Activated naive CD8-positive, alpha-beta T cell treated with anti-CD3 and anti-CD28 coated beads for 36 hours (primary cell): ENCODE results near the gene ABCC1. TPM values are rescaled to one million over a fixed set of nuclear protein-coding genes. Genes with fewer than 3 reads are reported as not detected.
"Not testable (repeated sequence)": the region's sequence is repeated elsewhere in the genome, so short reads cannot be mapped to it uniquely, and the experiment has no call there.

Source experiments
- DNase-seq: peaks from one replicate; pipeline ENCODE4 v3.0.0; 2021
- H3K27ac Mint-ChIP-seq: one replicate; pipeline ENCODE4 v1.8.0; 2022; ENCODE audit warnings: mild to moderate bottlenecking, moderate library complexity, mixed read lengths
- H3K27me3 Mint-ChIP-seq: one replicate; pipeline ENCODE4 v1.8.0; 2022; ENCODE audit warnings: mild to moderate bottlenecking, mixed read lengths
- H3K36me3 Mint-ChIP-seq: one replicate; pipeline ENCODE4 v1.8.0; 2021; ENCODE audit warnings: mild to moderate bottlenecking, mixed read lengths
- H3K4me1 Mint-ChIP-seq: one replicate; pipeline ENCODE4 v1.8.0; 2021; ENCODE audit warnings: mixed read lengths
- H3K4me3 Mint-ChIP-seq: one replicate; pipeline ENCODE4 v1.8.0; 2022; ENCODE audit warnings: mild to moderate bottlenecking, moderate library complexity, mixed read lengths
- H3K9me3 Mint-ChIP-seq: one replicate; pipeline ENCODE4 v1.8.0; 2022; ENCODE audit warnings: mixed read lengths
- total RNA-seq, 2 experiments: library from RNA; stranded (reverse); gene quantifications; one replicate each; pipeline ENCODE4 v1.2.3, GENCODE V29; 2021

The ABCC1 gene
- total RNA-seq, 2 experiments from 2014 or later, result 57.0 to 61.9 TPM

GRCh38 chr16:15970743-15971439, 21.5 kb downstream of the ABCC1 start:
- no peak overlapping the region for H3K27ac Mint-ChIP-seq
- H3K27me3 Mint-ChIP-seq, result no peaks in the 10 kb centered on the region
- H3K4me3 Mint-ChIP-seq, result no peak overlapping the region
- H3K4me1 Mint-ChIP-seq, result peaks cover 35% of the 10 kb centered on the region
- no peak for DNase-seq
- peaks cover 19% of the 10 kb centered on the region for H3K9me3 Mint-ChIP-seq
- peaks cover 66% of the 10 kb centered on the region for H3K36me3 Mint-ChIP-seq

DNA sequence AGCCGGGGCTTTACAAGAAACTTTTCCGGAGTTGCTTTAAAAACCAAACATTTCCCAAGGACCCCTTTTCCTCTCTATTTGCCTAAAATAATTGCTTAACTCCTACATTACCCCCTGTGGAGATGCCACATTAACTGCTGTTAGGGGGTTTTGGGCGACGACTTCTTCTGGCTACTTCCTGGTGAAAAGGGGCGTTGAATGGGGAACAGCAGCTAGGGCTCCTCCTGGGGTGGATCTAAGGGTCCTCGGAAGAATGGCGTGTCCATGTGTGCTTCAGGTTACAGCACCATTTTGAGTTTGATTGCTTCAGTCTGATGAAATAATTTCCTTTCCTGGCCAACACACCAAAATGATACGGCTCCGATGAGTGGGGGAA, 22.0 kb downstream of the ABCC1 start:
- peaks cover 70% of the 10 kb centered on the region for H3K36me3 Mint-ChIP-seq
- no peak for DNase-seq
- no peak overlapping the region for H3K27ac Mint-ChIP-seq
- no peaks in the 10 kb centered on the region for H3K27me3 Mint-ChIP-seq
- peaks cover 39% of the 10 kb centered on the region for H3K4me1 Mint-ChIP-seq
- peaks cover 19% of the 10 kb centered on the region for H3K9me3 Mint-ChIP-seq
- H3K4me3 Mint-ChIP-seq, result no peak overlapping the region

DNA sequence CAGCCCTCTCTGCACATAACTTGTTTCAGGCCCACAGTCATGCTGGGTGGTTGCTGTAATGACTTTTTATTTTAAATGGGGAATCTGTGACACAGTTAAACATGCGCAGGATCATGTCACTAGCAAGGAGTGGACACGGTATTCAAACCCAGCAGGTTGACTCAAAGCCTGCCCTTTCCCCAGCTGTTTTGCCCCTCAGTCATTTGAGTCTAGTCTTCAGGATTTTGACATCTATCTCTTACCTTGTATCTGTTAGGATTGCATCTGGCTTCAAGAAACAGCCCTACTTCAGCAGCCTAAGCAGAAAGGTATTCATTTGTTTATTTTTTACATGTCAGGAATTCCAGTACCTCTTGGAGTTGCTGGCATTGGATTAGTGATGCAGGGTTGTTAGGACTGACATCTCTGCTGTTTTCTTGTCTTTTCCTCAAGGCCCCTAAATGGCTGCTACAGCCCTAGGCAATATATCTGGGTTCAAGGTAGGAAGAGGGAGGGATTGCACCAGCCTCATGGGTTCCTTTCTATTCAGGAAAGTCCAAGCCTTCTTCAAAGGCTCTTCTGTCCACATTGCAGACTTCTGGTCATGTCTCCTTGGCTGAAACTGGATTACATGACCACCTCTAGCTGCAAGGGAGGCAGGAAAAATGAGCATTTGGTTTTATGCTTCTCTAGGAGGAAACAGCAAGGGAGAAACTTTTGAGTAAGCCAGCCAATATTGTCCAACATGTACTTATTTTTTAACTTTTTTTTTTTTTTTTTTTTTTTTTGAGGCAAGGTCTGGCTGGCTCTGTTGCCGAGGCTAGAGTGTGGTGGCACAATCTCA, 22.8 kb downstream of the ABCC1 start:
- H3K27me3 Mint-ChIP-seq, result no peaks in the 10 kb centered on the region
- no peak for DNase-seq
- no peak overlapping the region for H3K4me3 Mint-ChIP-seq
- H3K9me3 Mint-ChIP-seq, result peaks cover 20% of the 10 kb centered on the region
- H3K36me3 Mint-ChIP-seq, result peaks cover 74% of the 10 kb centered on the region
- peaks cover 37% of the 10 kb centered on the region for H3K4me1 Mint-ChIP-seq
- H3K27ac Mint-ChIP-seq, result no peak overlapping the region

- H3K27ac Mint-ChIP-seq, result no peak overlapping the region
- peaks cover 81% of the 10 kb centered on the region for H3K36me3 Mint-ChIP-seq
- DNase-seq, result no peak
- H3K4me3 Mint-ChIP-seq, result no peak overlapping the region
- H3K9me3 Mint-ChIP-seq, result peaks cover 26% of the 10 kb centered on the region
- H3K4me1 Mint-ChIP-seq, result peaks cover 36% of the 10 kb centered on the region
- no peaks in the 10 kb centered on the region for H3K27me3 Mint-ChIP-seq
Measured at GRCh38 chr16:15973421-15973820, 24.0 kb downstream of the ABCC1 start.

- peaks cover 30% of the 10 kb centered on the region for H3K9me3 Mint-ChIP-seq
- DNase-seq, result no peak
- H3K36me3 Mint-ChIP-seq, result peaks cover 82% of the 10 kb centered on the region
- H3K4me1 Mint-ChIP-seq, result peaks cover 36% of the 10 kb centered on the region
- H3K27ac Mint-ChIP-seq, result no peak overlapping the region
- no peaks in the 10 kb centered on the region for H3K27me3 Mint-ChIP-seq
- H3K4me3 Mint-ChIP-seq, result no peak overlapping the region
Measured at GRCh38 chr16:15974057-15974456, 24.6 kb downstream of the ABCC1 start.

DNA sequence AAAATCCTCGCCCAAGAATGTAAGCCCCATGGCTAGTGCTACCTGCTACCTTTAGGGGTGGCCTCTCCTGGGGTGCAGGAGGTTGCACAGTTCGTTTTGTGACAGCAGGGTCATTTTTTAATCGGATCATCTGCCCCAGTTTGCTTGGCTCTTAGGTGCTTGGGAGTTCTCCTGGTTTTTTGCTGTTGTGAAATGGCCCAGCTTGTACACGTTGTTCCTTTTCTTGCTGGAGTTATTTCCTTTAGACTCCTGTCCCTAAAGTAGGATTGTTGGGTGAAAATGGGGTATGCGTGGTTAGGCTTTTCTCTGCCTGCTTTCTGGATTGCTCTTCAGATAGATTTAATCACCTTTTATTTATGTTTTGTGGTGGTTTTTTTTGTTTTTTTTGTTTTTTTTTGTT, 25.8 kb downstream of the ABCC1 start:
- no peak overlapping the region for H3K27ac Mint-ChIP-seq
- H3K27me3 Mint-ChIP-seq, result no peaks in the 10 kb centered on the region
- H3K9me3 Mint-ChIP-seq, result peaks cover 39% of the 10 kb centered on the region
- H3K4me1 Mint-ChIP-seq, result peaks cover 36% of the 10 kb centered on the region
- H3K4me3 Mint-ChIP-seq, result no peak overlapping the region
- DNase-seq, result no peak
- peaks cover 85% of the 10 kb centered on the region for H3K36me3 Mint-ChIP-seq

GRCh38 chr16:15976225-15976812, 26.9 kb downstream of the ABCC1 start:
- Mint-ChIP-seq H3K27ac (no peak overlapping the region), H3K4me1 (peaks cover 32% of the 10 kb centered on the region), H3K27me3 (no peaks in the 10 kb centered on the region), H3K36me3 (peaks cover 86% of the 10 kb centered on the region), H3K9me3 (peaks cover 43% of the 10 kb centered on the region), H3K4me3 (no peak overlapping the region)
- DNase-seq, result no peak

DNA sequence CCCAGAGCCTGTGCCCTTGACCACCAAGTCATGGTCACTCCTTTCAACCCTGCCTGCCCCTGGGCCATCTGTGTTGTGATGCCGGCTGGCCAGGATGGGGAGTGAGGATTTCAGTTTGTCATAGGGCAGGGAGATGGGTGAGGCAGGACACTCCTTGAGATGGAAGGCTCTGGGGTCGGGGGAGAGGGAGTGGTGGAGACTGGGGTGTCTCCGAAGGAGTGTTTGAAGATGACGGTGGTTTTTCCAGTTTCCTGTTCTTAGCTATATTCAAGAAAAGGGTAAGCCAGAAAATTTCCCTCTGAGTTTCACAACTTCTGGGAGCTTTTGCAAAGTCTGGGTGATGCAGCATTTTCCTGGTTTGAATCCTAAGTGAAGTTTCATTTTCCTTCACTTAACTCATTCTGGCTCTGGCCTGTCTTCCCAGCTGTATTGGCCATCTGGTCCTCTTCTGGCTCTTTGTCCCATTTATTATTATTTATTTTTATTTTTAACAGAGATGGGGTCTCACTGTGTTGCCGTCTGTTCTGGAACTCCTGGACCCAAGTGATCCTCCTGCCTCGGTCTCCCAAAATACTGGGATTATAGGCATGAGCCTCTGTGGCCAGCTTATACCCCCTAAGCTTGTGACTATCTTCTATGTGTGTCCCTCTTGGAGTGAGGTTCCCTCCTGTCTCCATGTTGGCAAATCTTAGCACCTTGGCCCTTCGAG, 27.7 kb downstream of the ABCC1 start:
- DNase-seq, result no peak
- Mint-ChIP-seq H3K4me3 (no peak overlapping the region), H3K9me3 (peaks cover 46% of the 10 kb centered on the region), H3K27me3 (no peaks in the 10 kb centered on the region), H3K36me3 (peaks cover 86% of the 10 kb centered on the region), H3K27ac (peak overlapping the region; percentile 43), H3K4me1 (peaks cover 32% of the 10 kb centered on the region)

DNA sequence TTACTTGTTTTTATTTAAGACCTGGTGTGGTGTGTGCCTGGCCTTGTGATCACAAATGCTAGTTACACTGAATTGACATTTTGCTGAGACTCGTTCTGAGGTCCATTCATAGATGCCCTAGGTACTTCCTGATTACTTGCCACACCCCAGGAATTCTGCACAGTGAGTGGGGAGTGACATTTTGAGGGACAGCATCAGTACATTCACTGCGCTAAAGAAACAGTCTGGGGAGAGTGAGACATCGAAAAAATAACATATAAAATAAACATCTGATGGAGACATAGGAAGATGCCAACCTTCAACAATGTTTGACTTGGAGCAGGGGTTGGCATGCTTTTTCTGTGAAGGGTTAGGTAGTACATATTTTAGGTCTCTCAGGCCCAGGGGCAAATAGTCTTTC, 30.4 kb downstream of the ABCC1 start:
- no peak overlapping the region for H3K4me3 Mint-ChIP-seq
- no peaks in the 10 kb centered on the region for H3K27me3 Mint-ChIP-seq
- peaks cover 26% of the 10 kb centered on the region for H3K4me1 Mint-ChIP-seq
- H3K9me3 Mint-ChIP-seq, result peaks cover 41% of the 10 kb centered on the region
- no peak for DNase-seq
- peaks cover 88% of the 10 kb centered on the region for H3K36me3 Mint-ChIP-seq
- no peak overlapping the region for H3K27ac Mint-ChIP-seq

- H3K9me3 Mint-ChIP-seq, result peaks cover 41% of the 10 kb centered on the region
- H3K4me1 Mint-ChIP-seq, result peaks cover 21% of the 10 kb centered on the region
- H3K27ac Mint-ChIP-seq, result peak overlapping the region; percentile 34
- no peaks in the 10 kb centered on the region for H3K27me3 Mint-ChIP-seq
- no peak for DNase-seq
- peaks cover 85% of the 10 kb centered on the region for H3K36me3 Mint-ChIP-seq
- H3K4me3 Mint-ChIP-seq, result no peak overlapping the region
Measured at GRCh38 chr16:15980329-15980728, 30.9 kb downstream of the ABCC1 start.

DNA sequence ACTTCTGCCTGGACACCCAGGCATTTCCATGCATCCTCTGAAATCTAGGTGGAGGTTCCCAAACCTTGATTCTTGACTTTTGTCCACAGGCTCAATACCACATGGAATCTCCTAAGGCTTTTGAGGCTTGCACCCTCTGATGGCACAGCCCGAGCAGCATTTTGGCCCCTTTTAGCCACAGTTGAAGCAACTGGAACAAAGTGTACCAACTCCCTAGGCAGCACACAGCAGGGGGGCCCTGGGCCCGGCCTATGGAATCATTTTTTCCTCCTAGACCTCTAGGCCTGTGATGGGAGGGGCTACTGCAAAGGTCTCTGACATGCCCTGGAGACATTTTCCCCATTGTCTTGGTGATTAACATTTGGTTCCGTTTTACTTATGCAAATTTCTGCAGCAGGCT, 32.0 kb downstream of the ABCC1 start:
- Mint-ChIP-seq H3K36me3 (peaks cover 84% of the 10 kb centered on the region), H3K27ac (no peak overlapping the region)

DNA sequence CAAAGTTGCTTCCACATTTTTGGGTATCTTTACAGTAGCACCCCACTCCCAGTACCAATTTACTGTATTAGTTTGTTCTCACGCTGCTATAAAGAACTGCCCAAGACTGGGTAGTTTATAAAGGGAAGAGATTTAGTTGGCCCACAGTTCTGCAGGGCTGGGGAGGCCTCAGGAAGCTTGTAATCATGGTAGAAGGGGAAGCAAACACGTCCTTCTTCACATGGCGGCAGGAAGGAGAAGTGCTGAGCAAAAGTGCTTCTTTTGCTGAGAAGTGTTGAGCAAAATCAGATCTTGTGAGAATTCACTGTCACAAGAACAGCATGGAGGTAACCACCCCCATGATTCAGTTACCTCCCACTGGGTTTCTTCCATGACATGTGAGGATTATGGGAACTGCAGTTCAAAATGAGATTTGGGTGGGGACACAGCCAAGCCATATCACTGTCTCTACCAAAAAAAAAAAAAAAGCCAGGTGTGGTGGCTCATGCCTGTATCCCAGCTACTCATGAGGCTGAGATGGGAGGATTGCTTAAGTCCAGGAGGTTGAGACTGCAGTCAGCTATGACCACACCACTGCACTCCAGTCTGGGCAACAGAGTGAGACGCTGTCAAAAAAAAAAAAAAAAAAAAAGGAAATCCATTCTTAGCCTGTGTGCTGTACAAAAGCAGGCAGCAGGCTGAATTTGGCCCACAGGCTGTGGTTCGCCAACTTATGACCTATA, 32.9 kb downstream of the ABCC1 start:
- H3K27ac Mint-ChIP-seq, DNase-seq, H3K4me3 Mint-ChIP-seq, H3K4me1 Mint-ChIP-seq, H3K27me3 Mint-ChIP-seq: not testable (repeated sequence)
- peaks cover 40% of the 10 kb centered on the region for H3K9me3 Mint-ChIP-seq
- peaks cover 81% of the 10 kb centered on the region for H3K36me3 Mint-ChIP-seq

More for the DNA sequence above, 32.0 kb downstream of the ABCC1 start:
- DNase-seq, result no peak
- H3K4me1 Mint-ChIP-seq, result peaks cover 12% of the 10 kb centered on the region
- no peaks in the 10 kb centered on the region for H3K27me3 Mint-ChIP-seq
- peaks cover 41% of the 10 kb centered on the region for H3K9me3 Mint-ChIP-seq
- H3K4me3 Mint-ChIP-seq, result no peak overlapping the region

- no peak overlapping the region for H3K27ac Mint-ChIP-seq
Measured at GRCh38 chr16:15983898-15984297, 34.5 kb downstream of the ABCC1 start.

GRCh38 chr16:15985144-15985543, 35.7 kb downstream of the ABCC1 start:
- H3K4me3 Mint-ChIP-seq, result no peak overlapping the region
- H3K27ac Mint-ChIP-seq, result no peak overlapping the region
- H3K9me3 Mint-ChIP-seq, result peaks cover 20% of the 10 kb centered on the region
- peaks cover 29% of the 10 kb centered on the region for H3K4me1 Mint-ChIP-seq
- no peaks in the 10 kb centered on the region for H3K27me3 Mint-ChIP-seq
- H3K36me3 Mint-ChIP-seq, result peaks cover 59% of the 10 kb centered on the region
- no peak for DNase-seq

More at GRCh38 chr16:15983898-15984297, 34.5 kb downstream of the ABCC1 start:
- H3K4me1 Mint-ChIP-seq, result peaks cover 22% of the 10 kb centered on the region
- peaks cover 70% of the 10 kb centered on the region for H3K36me3 Mint-ChIP-seq
- no peak overlapping the region for H3K4me3 Mint-ChIP-seq
- DNase-seq, result no peak
- H3K27me3 Mint-ChIP-seq, result no peaks in the 10 kb centered on the region
- peaks cover 30% of the 10 kb centered on the region for H3K9me3 Mint-ChIP-seq
